ENCODE measurements around the gene GMDS.
A peak's percentile ranks its signal among the peaks of the same experiment; 100 is the strongest.

GMDS gene

DNA sequence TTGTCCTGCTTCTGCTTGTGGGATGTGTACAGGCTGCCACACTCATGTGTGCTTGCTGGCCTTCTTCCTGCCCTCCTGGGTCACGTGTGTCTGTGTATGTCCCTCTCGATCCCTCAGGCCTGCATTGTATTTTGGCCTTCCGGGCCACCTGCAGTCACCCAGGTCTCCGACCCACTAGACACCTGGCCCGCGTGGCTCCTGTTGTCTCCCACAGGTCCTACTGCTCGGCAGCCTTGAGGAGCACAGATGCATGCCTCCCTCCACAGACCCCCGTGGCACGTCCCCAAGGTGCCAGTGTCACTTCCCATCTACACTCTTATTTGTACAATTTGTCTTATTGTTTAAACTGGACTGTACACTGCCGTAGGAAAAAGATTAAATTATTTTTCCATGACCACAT is 592.6 kb downstream of the GMDS start:
- H3K4me2 ChIP-seq (ENCODE audit: low read length): no peak overlapping the region
- no peak overlapping the region for H3K4me3 ChIP-seq (ENCODE audit: low read depth, low read length)
- H2BK120ac ChIP-seq (ENCODE audit: insufficient read depth, low read length, poor library complexity): no peak overlapping the region
- no peak overlapping the region for H4K12ac ChIP-seq (ENCODE audit: low read depth, low read length)
- no peak overlapping the region for H3K23ac ChIP-seq (ENCODE audit: low read length)
- H4K8ac ChIP-seq (ENCODE audit: low read depth, low read length): no peak overlapping the region
- H3K27ac ChIP-seq (ENCODE audit: low read depth, low read length): no peak overlapping the region
- H3K9me3 ChIP-seq (ENCODE audit: insufficient read depth, low read depth, low read length): peaks cover 2% of the 10 kb centered on the region
- no peaks in the 10 kb centered on the region for H3K4me1 ChIP-seq (ENCODE audit: control insufficient read depth in 1 of 2, insufficient read depth in 2 of 2, low read length in 2 of 2)
- H3K79me1 ChIP-seq (ENCODE audit: low read length): no peaks in the 10 kb centered on the region
- H2BK5ac ChIP-seq (ENCODE audit: low read depth, low read length, poor library complexity): no peak overlapping the region
- H3K14ac ChIP-seq (ENCODE audit: low read length): no peak overlapping the region
- H4K91ac ChIP-seq (ENCODE audit: low read depth, low read length): no peak overlapping the region
- H3K18ac ChIP-seq (ENCODE audit: low read length): no peak overlapping the region
- no peaks in the 10 kb centered on the region for H3K36me3 ChIP-seq (ENCODE audit: control insufficient read depth in 1 of 2, insufficient read depth in 2 of 2, low read length in 2 of 2)
- H3K9ac ChIP-seq (ENCODE audit: low read length): no peak overlapping the region
- no peaks in the 10 kb centered on the region for H3K79me2 ChIP-seq (ENCODE audit: control insufficient read depth, insufficient read depth, low read length, poor library complexity)
- H2AFZ ChIP-seq (ENCODE audit: insufficient read depth, low read length, poor library complexity): no peak overlapping the region
- WGBS (ENCODE audit: extremely low coverage, insufficient coverage, insufficient read length): no CpG with 5 or more reads among the region's 10 CpGs
- DNase-seq: no peak
- H2BK12ac ChIP-seq (ENCODE audit: low read length): no peak overlapping the region
- H3K27me3 ChIP-seq (ENCODE audit: insufficient read depth, low read length): no peaks in the 10 kb centered on the region
- H2AK5ac ChIP-seq (ENCODE audit: low read length): no peak overlapping the region
- H3K4ac ChIP-seq (ENCODE audit: low read depth, low read length): no peak overlapping the region

DNA sequence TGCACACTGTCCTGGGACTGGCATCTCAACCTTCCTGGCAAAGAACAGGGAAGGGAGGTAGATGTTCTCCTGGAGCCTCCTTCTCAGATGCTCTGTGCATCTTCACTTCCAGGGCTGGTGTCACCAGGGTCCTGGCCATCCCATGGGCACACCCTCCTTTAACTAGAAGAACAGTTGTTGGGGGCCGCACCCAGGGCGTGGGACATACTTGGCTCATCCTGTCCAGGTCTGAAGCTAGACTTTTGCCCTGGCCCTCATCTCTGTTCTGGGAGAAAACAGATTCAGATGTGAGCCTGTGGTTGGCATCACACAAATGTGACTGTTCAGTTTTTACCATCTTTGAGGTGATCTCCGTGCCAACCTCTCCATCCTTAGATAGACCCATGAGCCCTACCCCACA is 594.0 kb downstream of the GMDS start:
- Histone ChIP-seq H2BK12ac (ENCODE audit: low read length) (no peak overlapping the region), H2AFZ (ENCODE audit: insufficient read depth, low read length, poor library complexity) (no peak overlapping the region), H3K9me3 (ENCODE audit: insufficient read depth, low read depth, low read length) (peaks cover 5% of the 10 kb centered on the region), H4K12ac (ENCODE audit: low read depth, low read length) (no peak overlapping the region), H2BK5ac (ENCODE audit: low read depth, low read length, poor library complexity) (no peak overlapping the region), H3K14ac (ENCODE audit: low read length) (no peak overlapping the region), H3K4me3 (ENCODE audit: low read depth, low read length) (no peak overlapping the region), H4K91ac (ENCODE audit: low read depth, low read length) (no peak overlapping the region), H3K4ac (ENCODE audit: low read depth, low read length) (no peak overlapping the region), H3K23ac (ENCODE audit: low read length) (no peak overlapping the region), H3K27ac (ENCODE audit: low read depth, low read length) (no peak overlapping the region), H3K79me1 (ENCODE audit: low read length) (no peaks in the 10 kb centered on the region), H3K9ac (ENCODE audit: low read length) (no peak overlapping the region), H3K18ac (ENCODE audit: low read length) (no peak overlapping the region), H3K4me1 (ENCODE audit: control insufficient read depth in 1 of 2, insufficient read depth in 2 of 2, low read length in 2 of 2) (no peaks in the 10 kb centered on the region), H4K8ac (ENCODE audit: low read depth, low read length) (no peak overlapping the region), H2BK120ac (ENCODE audit: insufficient read depth, low read length, poor library complexity) (no peak overlapping the region), H3K4me2 (ENCODE audit: low read length) (no peak overlapping the region), H2AK5ac (ENCODE audit: low read length) (no peak overlapping the region), H3K36me3 (ENCODE audit: control insufficient read depth in 1 of 2, insufficient read depth in 2 of 2, low read length in 2 of 2) (no peaks in the 10 kb centered on the region), H3K27me3 (ENCODE audit: insufficient read depth, low read length) (no peaks in the 10 kb centered on the region), H3K79me2 (ENCODE audit: control insufficient read depth, insufficient read depth, low read length, poor library complexity) (no peaks in the 10 kb centered on the region)
- no peak for DNase-seq
- WGBS (ENCODE audit: extremely low coverage, insufficient coverage, insufficient read length): no CpG with 5 or more reads among the region's 3 CpGs

DNA sequence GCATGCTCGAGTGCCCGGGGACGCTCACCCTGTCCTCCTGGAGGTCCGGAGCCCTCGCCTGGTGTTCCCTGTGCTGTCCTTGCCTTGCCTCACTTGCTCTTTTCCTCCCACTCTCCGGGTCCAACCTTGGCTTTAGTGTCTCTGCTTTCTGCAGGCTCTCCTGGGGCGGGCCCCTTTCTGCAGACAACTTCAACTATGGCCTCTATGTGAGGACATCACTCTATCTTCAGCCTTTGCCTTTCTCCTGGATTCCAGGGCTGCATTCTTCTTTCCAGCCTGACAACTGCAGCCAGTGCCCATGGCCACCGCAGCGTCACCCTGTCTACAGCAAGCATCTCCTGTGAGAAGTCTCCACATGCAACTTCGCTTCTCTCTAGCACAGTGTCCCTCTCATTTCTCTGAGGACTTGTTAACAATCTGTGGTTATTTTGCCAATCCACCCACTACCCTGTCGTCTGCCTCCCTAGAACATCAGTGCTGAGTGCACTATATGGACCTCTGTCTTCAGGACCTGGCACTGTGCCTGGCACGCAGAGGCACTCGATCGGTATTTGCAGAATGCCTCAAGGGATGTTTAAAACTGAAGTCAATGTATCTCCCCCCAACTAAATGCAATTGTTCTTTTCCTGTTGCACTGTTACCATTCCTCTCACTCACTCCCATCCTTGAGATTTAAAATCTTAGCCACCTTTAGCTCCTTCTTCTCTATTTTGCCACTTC is 599.8 kb downstream of the GMDS start:
- no CpG with 5 or more reads among the region's 14 CpGs for WGBS (ENCODE audit: extremely low coverage, insufficient coverage, insufficient read length)
- no peak overlapping the region for H2AFZ ChIP-seq (ENCODE audit: insufficient read depth, low read length, poor library complexity)
- H3K4ac ChIP-seq (ENCODE audit: low read depth, low read length): no peak overlapping the region

DNA sequence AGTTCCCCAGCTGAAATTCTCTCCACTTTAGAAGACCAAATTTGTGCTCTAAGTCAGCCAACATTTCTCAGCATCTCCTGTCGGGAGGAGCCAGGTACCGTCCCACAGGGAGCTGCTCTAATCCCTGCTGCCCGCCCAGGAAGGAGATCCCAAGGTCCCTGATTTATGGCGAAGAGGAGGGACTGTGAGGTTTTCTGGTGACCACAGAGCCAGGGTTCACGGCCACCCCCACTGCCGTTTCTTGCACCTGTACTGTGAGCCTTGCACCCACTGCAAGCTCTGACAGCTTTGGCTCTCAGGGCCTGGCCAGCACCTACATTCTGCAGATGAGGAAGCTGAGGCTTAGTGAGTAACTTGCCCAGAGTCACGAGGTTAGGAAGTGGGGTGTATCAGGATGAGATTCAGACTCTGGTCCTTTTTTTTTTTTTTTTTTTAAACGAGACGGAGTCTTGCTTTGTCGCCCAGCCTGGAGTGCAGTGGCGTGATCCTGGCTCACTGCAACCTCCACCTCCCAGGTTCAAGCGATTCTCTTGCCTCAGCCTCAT is 600.8 kb downstream of the GMDS start:
- Histone ChIP-seq H2BK12ac (ENCODE audit: low read length) (no peak overlapping the region), H3K9ac (ENCODE audit: low read length) (no peak overlapping the region), H4K8ac (ENCODE audit: low read depth, low read length) (no peak overlapping the region), H3K36me3 (ENCODE audit: control insufficient read depth in 1 of 2, insufficient read depth in 2 of 2, low read length in 2 of 2) (no peaks in the 10 kb centered on the region), H2AFZ (ENCODE audit: insufficient read depth, low read length, poor library complexity) (no peak overlapping the region), H3K18ac (ENCODE audit: low read length) (no peak overlapping the region), H3K23ac (ENCODE audit: low read length) (no peak overlapping the region), H3K79me2 (ENCODE audit: control insufficient read depth, insufficient read depth, low read length, poor library complexity) (no peaks in the 10 kb centered on the region), H2BK5ac (ENCODE audit: low read depth, low read length, poor library complexity) (no peak overlapping the region), H4K91ac (ENCODE audit: low read depth, low read length) (no peak overlapping the region), H3K27me3 (ENCODE audit: insufficient read depth, low read length) (no peaks in the 10 kb centered on the region), H3K4me1 (ENCODE audit: control insufficient read depth in 1 of 2, insufficient read depth in 2 of 2, low read length in 2 of 2) (peaks cover 3 to 9% of the 10 kb centered on the region in 2 experiments), H3K4me3 (ENCODE audit: low read depth, low read length) (no peak overlapping the region), H3K27ac (ENCODE audit: low read depth, low read length) (no peak overlapping the region), H3K4ac (ENCODE audit: low read depth, low read length) (no peak overlapping the region), H4K12ac (ENCODE audit: low read depth, low read length) (no peak overlapping the region), H2BK120ac (ENCODE audit: insufficient read depth, low read length, poor library complexity) (no peak overlapping the region), H3K14ac (ENCODE audit: low read length) (no peak overlapping the region), H3K9me3 (ENCODE audit: insufficient read depth, low read depth, low read length) (peaks cover 3% of the 10 kb centered on the region), H2AK5ac (ENCODE audit: low read length) (no peak overlapping the region), H3K79me1 (ENCODE audit: low read length) (no peaks in the 10 kb centered on the region), H3K4me2 (ENCODE audit: low read length) (no peak overlapping the region)
- no peak for DNase-seq
- no CpG with 5 or more reads among the region's 12 CpGs for WGBS (ENCODE audit: extremely low coverage, insufficient coverage, insufficient read length)

More for the DNA sequence above, 599.8 kb downstream of the GMDS start:
- no peak overlapping the region for H2BK120ac ChIP-seq (ENCODE audit: insufficient read depth, low read length, poor library complexity)
- H3K18ac ChIP-seq (ENCODE audit: low read length): no peak overlapping the region
- H2BK5ac ChIP-seq (ENCODE audit: low read depth, low read length, poor library complexity): no peak overlapping the region
- H3K9me3 ChIP-seq (ENCODE audit: insufficient read depth, low read depth, low read length): peaks cover 5% of the 10 kb centered on the region
- peak; percentile 65 to 83 for DNase-seq
- H3K4me2 ChIP-seq (ENCODE audit: low read length): no peak overlapping the region
- H2BK12ac ChIP-seq (ENCODE audit: low read length): no peak overlapping the region
- no peak overlapping the region for H3K9ac ChIP-seq (ENCODE audit: low read length)
- H4K8ac ChIP-seq (ENCODE audit: low read depth, low read length): no peak overlapping the region
- peak overlapping the region; percentile 45 for H3K4me3 ChIP-seq (ENCODE audit: low read depth, low read length)
- no peak overlapping the region for H4K12ac ChIP-seq (ENCODE audit: low read depth, low read length)
- H4K91ac ChIP-seq (ENCODE audit: low read depth, low read length): no peak overlapping the region
- no peaks in the 10 kb centered on the region for H3K79me1 ChIP-seq (ENCODE audit: low read length)
- no peaks in the 10 kb centered on the region for H3K27me3 ChIP-seq (ENCODE audit: insufficient read depth, low read length)
- H2AK5ac ChIP-seq (ENCODE audit: low read length): no peak overlapping the region
- no peak overlapping the region for H3K14ac ChIP-seq (ENCODE audit: low read length)
- no peaks in the 10 kb centered on the region for H3K79me2 ChIP-seq (ENCODE audit: control insufficient read depth, insufficient read depth, low read length, poor library complexity)
- no peak overlapping the region for H3K23ac ChIP-seq (ENCODE audit: low read length)
- H3K27ac ChIP-seq (ENCODE audit: low read depth, low read length): no peak overlapping the region
- H3K36me3 ChIP-seq (ENCODE audit: control insufficient read depth in 1 of 2, insufficient read depth in 2 of 2, low read length in 2 of 2): no peaks in the 10 kb centered on the region
- peaks cover 3 to 9% of the 10 kb centered on the region in 2 experiments for H3K4me1 ChIP-seq (ENCODE audit: control insufficient read depth in 1 of 2, insufficient read depth in 2 of 2, low read length in 2 of 2)
